ENCODE results near the gene UBFD1. TPM values are rescaled to one million over a fixed set of nuclear protein-coding genes. Genes with fewer than 3 reads are reported as not detected.

The UBFD1 gene
- total and polyA plus RNA-seq, 7 donors: 44.8 to 147 (median 115) TPM

GRCh38 chr16:23519282-23519681 is 38.2 kb upstream of the UBFD1 start:
- H3K36me3 ChIP-seq (ENCODE audit: insufficient read depth in 1 of 2, low read depth in 1 of 2): peaks cover 17 to 61% of the 10 kb centered on the region in 2 donors
- 95 to 96% (median 96%) methylated on average over 5 of the region's 5 CpGs for WGBS, 3 donors
- no peaks in the 10 kb centered on the region for H3K9me3 ChIP-seq
- H3K4me3 ChIP-seq: no peak overlapping the region
- ATAC-seq: no peak
- no peaks in the 10 kb centered on the region for H3K27me3 ChIP-seq (ENCODE audit: insufficient read depth in 3 of 3, low read length in 2 of 3)
- TF ChIP-seq, protein P1, sequence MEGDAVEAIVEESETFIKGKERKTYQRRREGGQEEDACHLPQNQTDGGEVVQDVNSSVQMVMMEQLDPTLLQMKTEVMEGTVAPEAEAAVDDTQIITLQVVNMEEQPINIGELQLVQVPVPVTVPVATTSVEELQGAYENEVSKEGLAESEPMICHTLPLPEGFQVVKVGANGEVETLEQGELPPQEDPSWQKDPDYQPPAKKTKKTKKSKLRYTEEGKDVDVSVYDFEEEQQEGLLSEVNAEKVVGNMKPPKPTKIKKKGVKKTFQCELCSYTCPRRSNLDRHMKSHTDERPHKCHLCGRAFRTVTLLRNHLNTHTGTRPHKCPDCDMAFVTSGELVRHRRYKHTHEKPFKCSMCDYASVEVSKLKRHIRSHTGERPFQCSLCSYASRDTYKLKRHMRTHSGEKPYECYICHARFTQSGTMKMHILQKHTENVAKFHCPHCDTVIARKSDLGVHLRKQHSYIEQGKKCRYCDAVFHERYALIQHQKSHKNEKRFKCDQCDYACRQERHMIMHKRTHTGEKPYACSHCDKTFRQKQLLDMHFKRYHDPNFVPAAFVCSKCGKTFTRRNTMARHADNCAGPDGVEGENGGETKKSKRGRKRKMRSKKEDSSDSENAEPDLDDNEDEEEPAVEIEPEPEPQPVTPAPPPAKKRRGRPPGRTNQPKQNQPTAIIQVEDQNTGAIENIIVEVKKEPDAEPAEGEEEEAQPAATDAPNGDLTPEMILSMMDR (IDR thresholded peaks at IDR 0.05): no peak
- no peaks in the 10 kb centered on the region for H3K4me1 ChIP-seq
- DNase-seq: no peak
- intact Hi-C loops (cut with DNase I): no loop called here
- no peak overlapping the region for H3K27ac ChIP-seq

- H3K9me3 ChIP-seq: no peaks in the 10 kb centered on the region
- 85 to 93% (median 85%) methylated on average over 4 of the region's 4 CpGs for WGBS, 3 donors
- TF ChIP-seq, protein P1 (IDR thresholded peaks at IDR 0.05): no peak
- intact Hi-C loops (cut with DNase I): no loop called here
- DNase-seq: no peak
- no peak overlapping the region for H3K27ac ChIP-seq
- no peaks in the 10 kb centered on the region for H3K27me3 ChIP-seq (ENCODE audit: insufficient read depth in 3 of 3, low read length in 2 of 3)
- no peak for ATAC-seq
- H3K36me3 ChIP-seq (ENCODE audit: insufficient read depth in 1 of 2, low read depth in 1 of 2): peaks cover 15 to 62% of the 10 kb centered on the region in 2 donors
- H3K4me1 ChIP-seq: no peaks in the 10 kb centered on the region
- no peak overlapping the region for H3K4me3 ChIP-seq
Observed at GRCh38 chr16:23520500-23520899, 37.0 kb upstream of the UBFD1 start.

DNA sequence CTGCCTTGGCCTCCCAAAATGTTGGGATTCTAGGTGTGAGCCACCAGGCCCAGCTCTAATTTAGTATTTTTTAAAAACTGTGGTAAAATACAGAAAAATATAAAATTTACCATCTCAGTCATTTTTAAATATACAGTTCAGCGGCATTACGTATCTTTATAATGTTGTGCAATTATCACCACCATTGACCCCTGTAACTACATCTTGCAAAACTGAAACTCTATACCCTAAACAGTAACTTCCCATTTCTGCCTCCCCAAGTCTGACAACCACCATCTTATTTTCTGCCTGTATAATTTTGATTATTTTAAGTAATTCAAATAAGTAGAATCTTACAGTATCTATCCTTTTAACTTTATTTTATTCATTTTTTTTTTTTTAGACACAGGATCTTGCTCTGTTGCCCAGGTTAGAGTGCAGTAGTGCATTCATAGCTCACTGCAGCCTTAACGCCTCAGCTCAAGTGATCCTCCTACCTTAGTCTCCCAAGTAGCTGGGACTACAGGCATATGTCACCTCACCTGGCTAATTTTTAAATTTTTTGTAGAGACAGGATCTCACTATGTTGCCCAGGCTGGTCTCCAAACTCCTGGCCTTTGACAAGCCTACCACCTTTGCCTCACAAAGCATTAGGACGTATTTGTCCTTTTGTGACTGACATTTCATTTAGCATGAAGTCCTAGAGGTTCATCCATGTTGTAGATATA is 36.3 kb upstream of the UBFD1 start:
- Histone ChIP-seq H3K27ac (no peak overlapping the region), H3K4me1 (no peaks in the 10 kb centered on the region), H3K4me3 (no peak overlapping the region), H3K9me3 (no peaks in the 10 kb centered on the region), H3K27me3 (ENCODE audit: insufficient read depth in 3 of 3, low read length in 2 of 3) (no peaks in the 10 kb centered on the region), H3K36me3 (ENCODE audit: insufficient read depth in 1 of 2, low read depth in 1 of 2) (peaks cover 15 to 68% of the 10 kb centered on the region in 2 donors)
- TF ChIP-seq, protein P1 (IDR thresholded peaks at IDR 0.05): no peak
- ATAC-seq (no peak), DNase-seq (no peak)
- WGBS, 3 donors: 67 to 84% (median 70%) methylated on average over 4 of the region's 4 CpGs
- intact Hi-C loops (cut with DNase I): no loop called here

DNA sequence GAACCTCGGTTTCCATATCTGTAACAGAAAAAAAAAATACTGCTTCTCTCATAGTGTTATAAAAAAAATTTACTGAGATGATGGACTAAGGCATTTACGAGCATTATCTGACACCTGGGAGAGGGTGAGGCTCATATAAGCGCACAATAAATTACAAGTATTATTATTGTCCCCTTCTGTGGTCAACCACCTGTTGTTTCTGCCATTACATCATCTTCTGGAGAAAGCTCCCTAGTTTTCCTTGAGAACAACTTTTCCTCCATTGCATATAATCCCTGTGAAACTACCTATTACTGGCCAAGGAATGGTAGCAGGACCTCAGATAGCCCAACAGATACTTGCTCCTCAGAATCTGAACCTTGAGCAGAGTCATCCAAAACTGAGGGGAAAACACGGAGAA is 35.6 kb upstream of the UBFD1 start:
- Histone ChIP-seq H3K27me3 (ENCODE audit: insufficient read depth in 3 of 3, low read length in 2 of 3) (no peaks in the 10 kb centered on the region), H3K4me3 (no peak overlapping the region), H3K4me1 (no peaks in the 10 kb centered on the region), H3K9me3 (no peaks in the 10 kb centered on the region), H3K36me3 (ENCODE audit: insufficient read depth in 1 of 2, low read depth in 1 of 2) (peaks cover 15 to 75% of the 10 kb centered on the region in 2 donors), H3K27ac (no peak overlapping the region)
- DNase-seq (no peak), ATAC-seq (no peak)
- 92 to 96% (median 93%) methylated on average over 4 of the region's 4 CpGs for WGBS, 3 donors
- TF ChIP-seq, protein P1 (IDR thresholded peaks at IDR 0.05): no peak
- intact Hi-C loops (cut with DNase I): no loop called here

GRCh38 chr16:23523321-23523720 is 34.2 kb upstream of the UBFD1 start:
- ATAC-seq (no peak), DNase-seq (no peak)
- no peak overlapping the region for H3K4me3 ChIP-seq
- H3K9me3 ChIP-seq: no peaks in the 10 kb centered on the region
- intact Hi-C loops (cut with DNase I): no loop called here
- WGBS, 3 donors: 84 to 94% (median 93%) methylated on average over 6 of the region's 6 CpGs
- no peaks in the 10 kb centered on the region for H3K4me1 ChIP-seq
- H3K36me3 ChIP-seq (ENCODE audit: insufficient read depth in 1 of 2, low read depth in 1 of 2): peaks cover 19 to 89% of the 10 kb centered on the region in 2 donors
- TF ChIP-seq, protein P1 (IDR thresholded peaks at IDR 0.05): no peak
- no peaks in the 10 kb centered on the region for H3K27me3 ChIP-seq (ENCODE audit: insufficient read depth in 3 of 3, low read length in 2 of 3)
- no peak overlapping the region for H3K27ac ChIP-seq

All from psoas muscle (tissue), 8 donors.